Measurements from ENCODE around the gene A2ML1. TPM values are rescaled to one million over a fixed set of nuclear protein-coding genes. Genes with fewer than 3 reads are reported as not detected.

A2ML1 gene
- total RNA-seq, 4 donors from 2014 or later = 0.11 to 1.2 TPM; not detected in 2

GRCh38 chr12:8829125-8829518, 6.7 kb downstream of the A2ML1 start:
- H3K36me3 ChIP-seq = no peaks in the 10 kb centered on the region
- no peak for DNase-seq (ENCODE audit: extremely low spot score)
- H3K4me3 ChIP-seq = no peak overlapping the region
- no peaks in the 10 kb centered on the region for H3K9me3 ChIP-seq
- WGBS = 73% methylated on average over 5 of the region's 5 CpGs
- no peaks in the 10 kb centered on the region for H3K27me3 ChIP-seq
- intact Hi-C loops (cut with DNase I) = no loop called here
- no peak overlapping the region for H3K27ac ChIP-seq (replicated peaks in 1 of 4)
- no peak for TF ChIP-seq EP300 (IDR thresholded peaks at IDR 0.05)
- no peak for TF ChIP-seq CTCF (IDR thresholded peaks at IDR 0.05)
- peaks cover 0 to 2% (median under 1%) of the 10 kb centered on the region in 4 donors for H3K4me1 ChIP-seq

- Histone ChIP-seq H3K9me3 (no peaks in the 10 kb centered on the region), H3K4me3 (no peak overlapping the region), H3K27me3 (no peaks in the 10 kb centered on the region), H3K27ac (replicated peaks in 1 of 4) (no peak overlapping the region), H3K36me3 (no peaks in the 10 kb centered on the region), H3K4me1 (no peaks in the 10 kb centered on the region)
- no peak for TF ChIP-seq EP300 (IDR thresholded peaks at IDR 0.05)
- no peak for TF ChIP-seq CTCF (IDR thresholded peaks at IDR 0.05)
- no peak for TF ChIP-seq POLR2A (IDR thresholded peaks at IDR 0.05; ENCODE audit: low read depth)
- TF ChIP-seq POLR2AphosphoS5 (IDR thresholded peaks at IDR 0.05) = no peak
- intact Hi-C loops (cut with DNase I) = no loop called here
- DNase-seq (ENCODE audit: extremely low spot score) = no peak
- WGBS = 90% methylated on average over 7 of the region's 7 CpGs
Measured at GRCh38 chr12:8829621-8830020, 7.2 kb downstream of the A2ML1 start.

DNA sequence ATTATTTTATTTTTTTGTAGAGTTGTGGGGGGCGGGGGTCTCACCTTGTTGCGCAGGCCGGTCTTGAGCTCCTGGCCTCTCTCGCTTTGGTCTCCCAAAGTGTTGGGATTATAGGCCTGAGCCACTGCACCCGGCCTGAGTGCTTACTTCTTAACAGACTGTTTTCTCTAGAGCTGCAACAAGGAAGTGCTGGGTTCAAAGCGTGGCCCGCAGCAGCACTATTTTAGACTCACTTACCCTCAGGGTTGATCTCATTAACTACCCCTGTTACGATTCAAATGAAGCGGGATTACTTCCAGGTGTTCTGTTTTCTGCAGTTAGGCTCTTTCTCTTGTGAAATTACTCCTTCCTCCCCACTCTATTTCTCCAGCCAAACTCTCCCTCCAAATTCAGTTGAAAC, 8.7 kb downstream of the A2ML1 start:
- Histone ChIP-seq H3K4me1 (no peaks in the 10 kb centered on the region), H3K36me3 (no peaks in the 10 kb centered on the region), H3K9me3 (no peaks in the 10 kb centered on the region), H3K27me3 (no peaks in the 10 kb centered on the region), H3K27ac (replicated peaks in 1 of 4) (no peak overlapping the region), H3K4me3 (no peak overlapping the region)
- DNase-seq (ENCODE audit: extremely low spot score) = no peak
- TF ChIP-seq POLR2AphosphoS5 (IDR thresholded peaks at IDR 0.05) = no peak
- TF ChIP-seq EP300 (IDR thresholded peaks at IDR 0.05) = no peak
- TF ChIP-seq POLR2A (IDR thresholded peaks at IDR 0.05; ENCODE audit: low read depth) = no peak
- TF ChIP-seq CTCF (IDR thresholded peaks at IDR 0.05) = no peak
- 89% methylated on average over 9 of the region's 9 CpGs for WGBS
- intact Hi-C loops (cut with DNase I) = no loop called here

GRCh38 chr12:8832500-8832899, 10.1 kb downstream of the A2ML1 start:
- Histone ChIP-seq H3K27ac (replicated peaks in 1 of 4) (no peak overlapping the region), H3K27me3 (peaks cover 0 to 3% (median 0%) of the 10 kb centered on the region in 4 donors), H3K36me3 (no peaks in the 10 kb centered on the region), H3K9me3 (no peaks in the 10 kb centered on the region), H3K4me3 (no peak overlapping the region), H3K4me1 (no peaks in the 10 kb centered on the region)
- no peak for DNase-seq (ENCODE audit: extremely low spot score)
- intact Hi-C loops (cut with DNase I) = no loop called here
- 84% methylated on average over 6 of the region's 6 CpGs for whole genome bisulfite sequencing
- TF ChIP-seq CTCF (IDR thresholded peaks at IDR 0.05) (no peak), POLR2AphosphoS5 (IDR thresholded peaks at IDR 0.05) (no peak), POLR2A (IDR thresholded peaks at IDR 0.05; ENCODE audit: low read depth) (no peak), EP300 (IDR thresholded peaks at IDR 0.05) (no peak)

GRCh38 chr12:8834230-8834629, 11.8 kb downstream of the A2ML1 start:
- DNase-seq (ENCODE audit: extremely low spot score) = no peak
- peaks cover 0 to 3% (median 0%) of the 10 kb centered on the region in 4 donors for H3K27me3 ChIP-seq
- H3K4me1 ChIP-seq = no peaks in the 10 kb centered on the region
- intact Hi-C loops (cut with DNase I) = no loop called here
- WGBS = 73% methylated on average over 1 of the region's 1 CpG
- H3K4me3 ChIP-seq = no peak overlapping the region
- H3K27ac ChIP-seq (replicated peaks in 1 of 4) = no peak overlapping the region
- no peaks in the 10 kb centered on the region for H3K9me3 ChIP-seq
- H3K36me3 ChIP-seq = no peaks in the 10 kb centered on the region
- TF ChIP-seq CTCF (IDR thresholded peaks at IDR 0.05) (no peak), EP300 (IDR thresholded peaks at IDR 0.05) (no peak), POLR2A (IDR thresholded peaks at IDR 0.05; ENCODE audit: low read depth) (no peak), POLR2AphosphoS5 (IDR thresholded peaks at IDR 0.05) (no peak)
